Lower lobe of right lung (tissue), 2 donors: ENCODE results near the gene B4GALNT2. TPM values are rescaled to one million over a fixed set of nuclear protein-coding genes. Genes with fewer than 3 reads are reported as not detected.
"Not testable (repeated sequence)": the region's sequence is repeated elsewhere in the genome, so short reads cannot be mapped to it uniquely, and the experiment has no call there.

Source experiments
- ATAC-seq, 2 donors: fragments of 200-7000 bp; cut with Tn5 transposase; one replicate each; pipeline ENCODE4 v1.9.1; 2020 to 2022; ENCODE audit warnings: mild to moderate bottlenecking in 2 of 2, moderate library complexity in 2 of 2
- DNase-seq: peaks from one replicate; pipeline ENCODE4 v3.0.0-alpha.2; 2020
- H3K27ac ChIP-seq: fragments of 200-600 bp; one replicate; pipeline ENCODE4 v1.8.0; 2022
- H3K27me3 ChIP-seq: fragments of 200-600 bp; one replicate; pipeline ENCODE4 v1.8.0; 2022; ENCODE audit warnings: low read depth
- H3K36me3 ChIP-seq: fragments of 200-600 bp; one replicate; pipeline ENCODE4 v1.8.0; 2022; ENCODE audit warnings: mild to moderate bottlenecking
- H3K4me1 ChIP-seq: fragments of 200-600 bp; one replicate; pipeline ENCODE4 v1.8.0; 2022
- H3K4me3 ChIP-seq: fragments of 200-600 bp; one replicate; pipeline ENCODE4 v1.8.0; 2022; ENCODE audit warnings: mild to moderate bottlenecking
- H3K9me3 ChIP-seq: fragments of 200-600 bp; one replicate; pipeline ENCODE4 v1.8.0; 2022
- CTCF ChIP-seq: fragments of 200-600 bp; IDR thresholded peaks from one replicate; pipeline ENCODE4 v1.8.0; 2022; ENCODE audit warnings: antibody characterized with exemption, mild to moderate bottlenecking
- intact Hi-C: fragments of 100-400 bp; cut with DNase I; formaldehyde crosslinking; loops from one replicate; pipeline ENCODE4 v1.11.0; 2022
- total RNA-seq: library from RNA; stranded (reverse); fragmentation: NEBNext Ultra II Directional; extraction: Animal tissue kit (Norgen Biotek cat#: 25700); gene quantifications from one replicate; pipeline ENCODE4 v1.2.1, GENCODE V29; 2021
- donor health status: DM: no; HTN: yes; CAD: no; lungs with severe emphysema.

B4GALNT2 gene
- total RNA-seq, 1 donor from 2014 or later: 0.15 TPM

- H3K9me3 ChIP-seq: no peaks in the 10 kb centered on the region
- DNase-seq (no peak), ATAC-seq (no peak)
- H3K4me3 ChIP-seq: no peak overlapping the region
- H3K27ac ChIP-seq: no peak overlapping the region
- no peaks in the 10 kb centered on the region for H3K36me3 ChIP-seq
- H3K27me3 ChIP-seq: no peaks in the 10 kb centered on the region
- no peaks in the 10 kb centered on the region for H3K4me1 ChIP-seq
- intact Hi-C loops: no loop called here
- TF ChIP-seq CTCF: no peak
Measured at GRCh38 chr17:49121696-49122292, 10.8 kb upstream of the B4GALNT2 start.

GRCh38 chr17:49122566-49122965, 10.0 kb upstream of the B4GALNT2 start:
- TF ChIP-seq CTCF: no peak
- no peaks in the 10 kb centered on the region for H3K27me3 ChIP-seq
- ATAC-seq (no peak), DNase-seq (no peak)
- no peaks in the 10 kb centered on the region for H3K4me1 ChIP-seq
- no peaks in the 10 kb centered on the region for H3K36me3 ChIP-seq
- no peak overlapping the region for H3K27ac ChIP-seq
- intact Hi-C loops: no loop called here
- H3K9me3 ChIP-seq: no peaks in the 10 kb centered on the region
- no peak overlapping the region for H3K4me3 ChIP-seq

GRCh38 chr17:49123061-49123460, 9.5 kb upstream of the B4GALNT2 start:
- no peaks in the 10 kb centered on the region for H3K36me3 ChIP-seq
- H3K4me3 ChIP-seq: no peak overlapping the region
- ATAC-seq (no peak), DNase-seq (no peak)
- no peak overlapping the region for H3K27ac ChIP-seq
- H3K4me1 ChIP-seq: no peaks in the 10 kb centered on the region
- intact Hi-C loops: no loop called here
- no peaks in the 10 kb centered on the region for H3K27me3 ChIP-seq
- no peaks in the 10 kb centered on the region for H3K9me3 ChIP-seq
- TF ChIP-seq CTCF: no peak

GRCh38 chr17:49125449-49125848, 7.1 kb upstream of the B4GALNT2 start:
- DNase-seq (no peak), ATAC-seq (no peak)
- Histone ChIP-seq H3K27me3 (peaks cover 4% of the 10 kb centered on the region), H3K27ac (no peak overlapping the region), H3K4me1 (no peaks in the 10 kb centered on the region), H3K36me3 (no peaks in the 10 kb centered on the region), H3K9me3 (no peaks in the 10 kb centered on the region), H3K4me3 (no peak overlapping the region)
- intact Hi-C loops: no loop called here
- TF ChIP-seq CTCF: no peak

GRCh38 chr17:49126183-49126859, 6.2 kb upstream of the B4GALNT2 start:
- peak; percentile 46 to 59 for ATAC-seq
- intact Hi-C loops, H3K36me3 ChIP-seq, H3K4me3 ChIP-seq, DNase-seq, H3K4me1 ChIP-seq, H3K9me3 ChIP-seq: not testable (repeated sequence)
- Histone ChIP-seq H3K27me3 (peaks cover 11% of the 10 kb centered on the region), H3K27ac (peak overlapping the region; percentile 11)

- H3K4me1 ChIP-seq: peaks cover 13% of the 10 kb centered on the region
- intact Hi-C loops, H3K36me3 ChIP-seq, DNase-seq, H3K9me3 ChIP-seq, ATAC-seq, H3K27ac ChIP-seq, H3K4me3 ChIP-seq: not testable (repeated sequence)
- H3K27me3 ChIP-seq: peaks cover 40% of the 10 kb centered on the region
Measured at GRCh38 chr17:49129359-49129950, 3.1 kb upstream of the B4GALNT2 start.
